Mesenchymal stem cell (in vitro differentiated cells and primary cell): ENCODE measurements around the gene LTB4R2.
A peak's percentile ranks its signal among the peaks of the same experiment; 100 is the strongest.
"Not testable (repeated sequence)": the region's sequence is repeated elsewhere in the genome, so short reads cannot be mapped to it uniquely, and the experiment has no call there.

Source experiments
- DNase-seq: peaks from one replicate; pipeline ENCODE4 v3.0.0-alpha.2; 2013
- H2AFZ ChIP-seq: one replicate; pipeline ENCODE4 v1.6.1; 2013; ENCODE audit warnings: low read depth, mild to moderate bottlenecking, control low read depth, inconsistent platforms, low read length, moderate library complexity
- H2AK5ac ChIP-seq: 2 replicates; pipeline ENCODE4 v1.6.1; 2013; ENCODE audit warnings: low read length, moderate library complexity, mild to moderate bottlenecking, inconsistent platforms; ENCODE audit not compliant: severe bottlenecking
- H2BK120ac ChIP-seq: one replicate; pipeline ENCODE4 v1.6.1; 2013; ENCODE audit warnings: low read depth, mild to moderate bottlenecking, inconsistent platforms, low read length, moderate library complexity
- H2BK12ac ChIP-seq, 2 experiments: one replicate each; pipeline ENCODE4 v1.6.1; 2013; ENCODE audit warnings: inconsistent platforms in 2 of 2, low read length in 2 of 2, mild to moderate bottlenecking in 2 of 2, moderate library complexity in 2 of 2, control low read depth in 1 of 2
- H2BK15ac ChIP-seq: one replicate; pipeline ENCODE4 v1.6.1; 2013; ENCODE audit warnings: mild to moderate bottlenecking, low read depth, inconsistent platforms; ENCODE audit not compliant: poor library complexity, severe bottlenecking
- H2BK5ac ChIP-seq: 2 replicates; pipeline ENCODE4 v1.6.1; 2013; ENCODE audit warnings: low read depth, mild to moderate bottlenecking, low read length, control low read depth, inconsistent platforms; ENCODE audit not compliant: poor library complexity, severe bottlenecking
- H3K14ac ChIP-seq, 2 experiments: one replicate each; pipeline ENCODE4 v1.6.1; 2013; ENCODE audit warnings: inconsistent platforms in 2 of 2, low read length in 2 of 2, control low read depth in 1 of 2, mild to moderate bottlenecking in 1 of 2, moderate library complexity in 1 of 2
- H3K18ac ChIP-seq, 2 experiments: one replicate each; pipeline ENCODE4 v1.6.1; 2013; ENCODE audit warnings: inconsistent platforms in 2 of 2, low read length in 2 of 2, control low read depth in 1 of 2, low read depth in 1 of 2, mild to moderate bottlenecking in 1 of 2
- H3K23ac ChIP-seq, 2 experiments: one replicate each; pipeline ENCODE4 v1.6.1; 2013; ENCODE audit warnings: inconsistent platforms in 2 of 2, low read length in 2 of 2, mild to moderate bottlenecking in 2 of 2, moderate library complexity in 2 of 2, control low read depth in 1 of 2
- H3K27ac ChIP-seq: 2 replicates; pipeline ENCODE4 v1.5.1; 2013; ENCODE audit warnings: mild to moderate bottlenecking, moderate library complexity, low read length, control low read depth, inconsistent platforms; ENCODE audit not compliant: poor library complexity, severe bottlenecking
- H3K27me3 ChIP-seq, 2 experiments: 2 replicates each; pipeline versions ENCODE4 v1.6.1 to v1.7.0; 2013; ENCODE audit warnings: low read length in 2 of 2, mild to moderate bottlenecking in 2 of 2, moderate library complexity in 2 of 2, control low read depth in 1 of 2, inconsistent platforms in 1 of 2; ENCODE audit not compliant: control insufficient read depth in 1 of 2, insufficient read depth in 1 of 2
- H3K36me3 ChIP-seq, 2 experiments: 2 replicates each; pipeline versions ENCODE4 v1.6.1 to v1.7.0; 2013; ENCODE audit warnings: low read length in 2 of 2, control low read depth in 1 of 2, inconsistent platforms in 1 of 2, low read depth in 1 of 2, mild to moderate bottlenecking in 1 of 2; ENCODE audit not compliant: insufficient read depth in 2 of 2, control insufficient read depth in 1 of 2
- H3K4ac ChIP-seq, 2 experiments: one replicate each; pipeline ENCODE4 v1.6.1; 2013; ENCODE audit warnings: inconsistent platforms in 2 of 2, low read length in 2 of 2, mild to moderate bottlenecking in 2 of 2, moderate library complexity in 2 of 2, control low read depth in 1 of 2, low read depth in 1 of 2
- H3K4me1 ChIP-seq: 2 replicates; pipeline ENCODE4 v1.6.1; 2013; ENCODE audit warnings: low read depth, low read length, control low read depth; ENCODE audit not compliant: control insufficient read depth, insufficient read depth
- H3K4me2 ChIP-seq: 2 replicates; pipeline ENCODE4 v1.6.1; 2013; ENCODE audit warnings: low read length, mild to moderate bottlenecking, inconsistent platforms; ENCODE audit not compliant: poor library complexity, severe bottlenecking
- H3K4me3 ChIP-seq, 2 experiments: 2 replicates each; pipeline versions ENCODE4 v1.5.1 to v1.7.0; 2013; ENCODE audit warnings: low read length in 2 of 2, mild to moderate bottlenecking in 2 of 2, control low read depth in 1 of 2, low read depth in 1 of 2; ENCODE audit not compliant: insufficient read depth in 1 of 2
- H3K79me1 ChIP-seq: replicated peaks from 2 replicates; pipeline ENCODE4 v1.6.1; 2013; ENCODE audit warnings: mild to moderate bottlenecking, control low read depth, low read length, inconsistent platforms; ENCODE audit not compliant: poor library complexity, severe bottlenecking
- H3K9ac ChIP-seq: 2 replicates; pipeline ENCODE4 v1.7.0; 2013; ENCODE audit warnings: mild to moderate bottlenecking, low read length, moderate library complexity
- H3K9me3 ChIP-seq: 2 replicates; pipeline ENCODE4 v1.7.0; 2013; ENCODE audit warnings: mild to moderate bottlenecking, low read length; ENCODE audit not compliant: control insufficient read depth
- H4K8ac ChIP-seq: one replicate; pipeline ENCODE4 v1.6.1; 2013; ENCODE audit warnings: inconsistent platforms, mild to moderate bottlenecking, low read length, moderate library complexity
- H4K91ac ChIP-seq: one replicate; pipeline ENCODE4 v1.6.1; 2013; ENCODE audit warnings: mild to moderate bottlenecking, low read length, inconsistent platforms
- WGBS: methylation state at CpG from one replicate; pipeline ENCODE4 v1.1.7; 2013; ENCODE audit warnings: mixed read lengths; 5-methylcytosine and 5-hydroxymethylcytosine counted together

LTB4R2 gene

DNA sequence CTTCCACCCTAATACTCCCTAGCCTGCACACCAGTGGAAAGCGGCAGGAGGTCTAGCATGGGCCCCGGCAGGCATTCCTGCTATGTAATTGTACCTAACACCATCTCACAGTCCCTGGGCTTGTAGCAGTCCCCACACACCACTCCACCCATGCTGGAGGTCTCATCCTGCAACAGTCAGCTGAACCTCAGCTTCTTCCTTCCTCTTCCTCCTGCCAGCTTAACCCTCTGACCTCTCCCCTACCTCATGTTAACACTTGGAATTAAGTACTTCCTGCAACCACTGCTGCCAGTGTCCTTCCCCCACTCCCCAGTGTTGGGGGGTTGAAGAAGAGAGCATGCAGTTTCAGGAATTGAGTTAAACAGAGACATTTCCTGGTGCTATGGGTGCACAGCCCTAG, 17.4 kb downstream of the LTB4R2 start:
- H2BK120ac ChIP-seq: no peak overlapping the region
- H4K91ac ChIP-seq: no peak overlapping the region
- H3K4me1 ChIP-seq: peaks cover 4% of the 10 kb centered on the region
- peaks cover 0 to 32% of the 10 kb centered on the region in 2 experiments for H3K27me3 ChIP-seq
- H2AFZ ChIP-seq: no peak overlapping the region
- no peaks in the 10 kb centered on the region for H3K9me3 ChIP-seq
- H3K18ac ChIP-seq: no peak overlapping the region
- no peak overlapping the region for H2AK5ac ChIP-seq
- H3K36me3 ChIP-seq: no peaks in the 10 kb centered on the region
- H3K27ac ChIP-seq: no peak overlapping the region
- H4K8ac ChIP-seq: no peak overlapping the region
- H2BK12ac ChIP-seq: no peak overlapping the region
- no peak overlapping the region for H3K14ac ChIP-seq
- no peak for DNase-seq
- no peaks in the 10 kb centered on the region for H3K79me1 ChIP-seq
- H2BK5ac ChIP-seq: no peak overlapping the region
- H3K4me3 ChIP-seq: no peak overlapping the region
- H3K23ac ChIP-seq: no peak overlapping the region
- no peak overlapping the region for H3K9ac ChIP-seq
- WGBS: 70% methylated on average over 2 of the region's 2 CpGs
- H2BK15ac ChIP-seq: no peak overlapping the region
- H3K4me2 ChIP-seq: no peak overlapping the region
- H3K4ac ChIP-seq: no peak overlapping the region

GRCh38 chr14:24327914-24328313, 18.0 kb downstream of the LTB4R2 start:
- H4K8ac ChIP-seq, H3K4me3 ChIP-seq, H3K36me3 ChIP-seq, H3K14ac ChIP-seq, H3K9me3 ChIP-seq, H2AFZ ChIP-seq, H3K23ac ChIP-seq, H2BK120ac ChIP-seq, H3K4ac ChIP-seq, H3K4me2 ChIP-seq, H4K91ac ChIP-seq, H3K79me1 ChIP-seq, H2BK12ac ChIP-seq, H3K9ac ChIP-seq, H3K27ac ChIP-seq, H3K18ac ChIP-seq, H2BK15ac ChIP-seq, H3K4me1 ChIP-seq, H2BK5ac ChIP-seq, H2AK5ac ChIP-seq: not testable (repeated sequence)
- peaks cover 0 to 32% of the 10 kb centered on the region in 2 experiments for H3K27me3 ChIP-seq
- peak; percentile 30 for DNase-seq
- 5% methylated on average over 4 of the region's 9 CpGs for WGBS

GRCh38 chr14:24329073-24329663, 19.2 kb downstream of the LTB4R2 start:
- Histone ChIP-seq H4K8ac (no peak overlapping the region), H3K4me2 (no peak overlapping the region), H2BK12ac (no peak overlapping the region), H3K36me3 (no peaks in the 10 kb centered on the region), H3K27me3 (peaks cover 0 to 28% of the 10 kb centered on the region in 2 experiments), H2BK120ac (no peak overlapping the region), H3K4ac (no peak overlapping the region), H3K9ac (no peak overlapping the region), H3K79me1 (no peaks in the 10 kb centered on the region), H2BK15ac (no peak overlapping the region), H2BK5ac (no peak overlapping the region), H2AFZ (no peak overlapping the region), H4K91ac (no peak overlapping the region), H3K14ac (no peak overlapping the region), H3K4me1 (peaks cover 12% of the 10 kb centered on the region), H3K18ac (no peak overlapping the region), H3K4me3 (no peak overlapping the region), H3K23ac (no peak overlapping the region), H3K9me3 (no peaks in the 10 kb centered on the region), H2AK5ac (no peak overlapping the region), H3K27ac (no peak overlapping the region)
- WGBS: 81% methylated on average over 11 of the region's 12 CpGs
- DNase-seq: no peak

DNA sequence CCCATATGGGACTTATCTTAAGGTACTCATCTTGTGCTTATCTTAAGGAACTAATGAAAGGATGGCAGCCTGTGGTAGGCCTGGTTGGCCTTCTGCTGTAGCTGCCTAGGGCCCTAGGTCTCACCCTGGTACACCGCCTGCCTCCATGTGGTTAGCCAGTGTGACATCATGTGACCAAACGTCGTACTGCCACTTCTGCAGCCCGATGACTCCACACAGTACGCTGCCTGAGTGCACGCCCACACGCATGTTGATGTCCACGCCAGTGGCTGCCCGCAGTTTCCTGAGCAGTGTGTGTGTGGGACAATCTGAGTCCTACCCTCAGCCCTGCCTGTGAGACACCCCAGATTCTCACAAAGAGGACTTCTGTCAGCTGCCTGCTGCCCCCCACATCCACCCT, 19.8 kb downstream of the LTB4R2 start:
- Histone ChIP-seq H3K4me2 (no peak overlapping the region), H3K27ac (no peak overlapping the region), H3K18ac (no peak overlapping the region), H3K27me3 (peaks cover 0 to 31% of the 10 kb centered on the region in 2 experiments), H3K4me3 (no peak overlapping the region), H3K14ac (no peak overlapping the region), H2BK12ac (no peak overlapping the region), H3K36me3 (no peaks in the 10 kb centered on the region), H3K9ac (no peak overlapping the region), H3K9me3 (no peaks in the 10 kb centered on the region), H2BK120ac (no peak overlapping the region), H3K4me1 (peaks cover 17% of the 10 kb centered on the region), H2BK15ac (no peak overlapping the region), H4K8ac (no peak overlapping the region), H2BK5ac (no peak overlapping the region), H4K91ac (no peak overlapping the region), H3K4ac (no peak overlapping the region), H2AFZ (no peak overlapping the region), H2AK5ac (no peak overlapping the region), H3K23ac (no peak overlapping the region), H3K79me1 (no peaks in the 10 kb centered on the region)
- no peak for DNase-seq
- whole genome bisulfite sequencing: 95% methylated on average over 9 of the region's 9 CpGs
